ENCODE results near the gene COX20. TPM values are rescaled to one million over a fixed set of nuclear protein-coding genes. Genes with fewer than 3 reads are reported as not detected.

The COX20 gene
- total and polyA plus RNA-seq, 2 of the 13 experiments (the other 11 are each of a cell fraction or from before 2014, with no cell fraction given) = 34.4 to 95.8 TPM

DNA sequence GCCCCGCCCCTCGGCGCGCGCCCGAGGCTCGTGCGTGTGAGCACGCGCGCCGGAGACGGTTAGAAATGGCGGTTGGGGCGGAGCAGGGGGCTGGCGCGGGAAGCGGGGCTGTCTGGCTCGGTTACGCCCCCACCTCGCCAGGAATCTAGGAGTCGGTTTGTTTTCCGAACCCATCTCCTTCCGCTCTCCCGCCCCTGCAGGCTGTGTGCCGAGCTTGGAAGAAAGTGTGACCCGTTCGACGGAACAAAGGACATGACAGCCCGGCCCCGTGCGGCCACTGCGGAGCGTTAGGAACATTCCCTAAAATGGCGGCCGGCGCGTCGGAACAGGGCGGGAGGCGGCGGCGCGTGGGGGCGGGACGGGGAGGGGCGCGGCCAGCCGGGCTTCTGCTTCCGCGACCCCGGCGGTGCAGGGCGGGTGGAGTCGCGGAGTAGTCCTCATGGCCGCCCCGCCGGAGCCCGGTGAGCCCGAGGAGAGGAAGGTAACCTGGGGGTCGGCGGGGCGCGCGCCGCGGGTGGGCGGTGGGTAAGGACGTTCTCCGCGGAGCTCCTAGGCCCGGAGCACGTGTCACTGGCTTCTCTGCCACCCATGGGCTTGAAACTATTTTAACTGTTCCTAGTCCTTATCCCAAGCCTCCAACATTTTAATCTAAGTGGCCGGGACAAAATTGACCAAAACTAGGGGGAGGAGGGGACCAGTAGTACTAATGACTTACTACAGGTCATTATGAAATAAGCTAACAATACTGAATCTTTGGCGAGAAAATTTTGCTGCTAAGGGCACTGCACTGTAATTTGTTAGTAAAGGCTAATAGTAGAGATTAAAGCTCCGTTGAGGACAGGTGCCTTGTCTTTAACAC lies at the start of gene COX20 (continued):
- TF ChIP-seq KMT2B (CRISPR knock-in tag; IDR thresholded peaks at IDR 0.05) (no peak; the same call in 1 of the 2 replicates), ZNF83 (CRISPR knock-in tag; IDR thresholded peaks at IDR 0.05; ENCODE audit: borderline replicate concordance) (peak; percentile 55), ZNF30 (CRISPR knock-in tag; IDR thresholded peaks at IDR 0.05) (no peak), CREM (IDR thresholded peaks at IDR 0.05) (no peak; the same call in 1 of the 2 replicates), CREM (CRISPR knock-in tag; IDR thresholded peaks at IDR 0.05) (no peak), ZNF720 (CRISPR knock-in tag; IDR thresholded peaks at IDR 0.05) (no peak), PAWR (CRISPR knock-in tag; IDR thresholded peaks at IDR 0.05; ENCODE audit: borderline replicate concordance) (no peak), ZNF12 (CRISPR knock-in tag; IDR thresholded peaks at IDR 0.05) (no peak; the same call in 1 of the 2 replicates), HNRNPUL1 (IDR thresholded peaks at IDR 0.05; ENCODE audit: low read depth, low read length) (0 out of 2 replicates have a peak, but pooled peaks have one; percentile 19), TBX3 (IDR thresholded peaks at IDR 0.05; ENCODE audit: borderline replicate concordance) (no peak; the same call in 1 of the 2 replicates), ZNF556 (CRISPR knock-in tag; IDR thresholded peaks at IDR 0.05; ENCODE audit: borderline replicate concordance) (no peak), KDM5A (IDR thresholded peaks at IDR 0.05; ENCODE audit: borderline replicate concordance, low read length) (no peak), ISX (CRISPR knock-in tag; conservative IDR thresholded peaks at IDR 0.05) (peak; percentile 5; the same call in 1 of the 2 replicates), FOXM1 (CRISPR knock-in tag; IDR thresholded peaks at IDR 0.05) (no peak), HOXA3 (CRISPR knock-in tag; IDR thresholded peaks at IDR 0.05) (peak; percentile 95), ARNTL (CRISPR knock-in tag; IDR thresholded peaks at IDR 0.05) (no peak), NR2F2 (IDR thresholded peaks at IDR 0.05; ENCODE audit: borderline replicate concordance, low read depth) (no peak; the same call in 1 of the 2 replicates), GFI1 (CRISPR knock-in tag; IDR thresholded peaks at IDR 0.05; ENCODE audit: borderline replicate concordance) (no peak; the same call in 1 of the 2 replicates), ZNF44 (CRISPR knock-in tag; IDR thresholded peaks at IDR 0.05) (no peak), NFKB2 (CRISPR knock-in tag; IDR thresholded peaks at IDR 0.05; ENCODE audit: borderline replicate concordance) (no peak), KDM1A (CRISPR knock-in tag; IDR thresholded peaks at IDR 0.05) (no peak), RFX1 (IDR thresholded peaks at IDR 0.05) (no peak)
- TF ChIP-seq, protein P1, sequence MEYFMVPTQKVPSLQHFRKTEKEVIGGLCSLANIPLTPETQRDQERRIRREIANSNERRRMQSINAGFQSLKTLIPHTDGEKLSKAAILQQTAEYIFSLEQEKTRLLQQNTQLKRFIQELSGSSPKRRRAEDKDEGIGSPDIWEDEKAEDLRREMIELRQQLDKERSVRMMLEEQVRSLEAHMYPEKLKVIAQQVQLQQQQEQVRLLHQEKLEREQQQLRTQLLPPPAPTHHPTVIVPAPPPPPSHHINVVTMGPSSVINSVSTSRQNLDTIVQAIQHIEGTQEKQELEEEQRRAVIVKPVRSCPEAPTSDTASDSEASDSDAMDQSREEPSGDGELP (IDR thresholded peaks at IDR 0.05; ENCODE audit: borderline replicate concordance, low read depth) = no peak
- TF ChIP-seq, protein P2, sequence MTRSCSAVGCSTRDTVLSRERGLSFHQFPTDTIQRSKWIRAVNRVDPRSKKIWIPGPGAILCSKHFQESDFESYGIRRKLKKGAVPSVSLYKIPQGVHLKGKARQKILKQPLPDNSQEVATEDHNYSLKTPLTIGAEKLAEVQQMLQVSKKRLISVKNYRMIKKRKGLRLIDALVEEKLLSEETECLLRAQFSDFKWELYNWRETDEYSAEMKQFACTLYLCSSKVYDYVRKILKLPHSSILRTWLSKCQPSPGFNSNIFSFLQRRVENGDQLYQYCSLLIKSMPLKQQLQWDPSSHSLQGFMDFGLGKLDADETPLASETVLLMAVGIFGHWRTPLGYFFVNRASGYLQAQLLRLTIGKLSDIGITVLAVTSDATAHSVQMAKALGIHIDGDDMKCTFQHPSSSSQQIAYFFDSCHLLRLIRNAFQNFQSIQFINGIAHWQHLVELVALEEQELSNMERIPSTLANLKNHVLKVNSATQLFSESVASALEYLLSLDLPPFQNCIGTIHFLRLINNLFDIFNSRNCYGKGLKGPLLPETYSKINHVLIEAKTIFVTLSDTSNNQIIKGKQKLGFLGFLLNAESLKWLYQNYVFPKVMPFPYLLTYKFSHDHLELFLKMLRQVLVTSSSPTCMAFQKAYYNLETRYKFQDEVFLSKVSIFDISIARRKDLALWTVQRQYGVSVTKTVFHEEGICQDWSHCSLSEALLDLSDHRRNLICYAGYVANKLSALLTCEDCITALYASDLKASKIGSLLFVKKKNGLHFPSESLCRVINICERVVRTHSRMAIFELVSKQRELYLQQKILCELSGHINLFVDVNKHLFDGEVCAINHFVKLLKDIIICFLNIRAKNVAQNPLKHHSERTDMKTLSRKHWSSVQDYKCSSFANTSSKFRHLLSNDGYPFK (CRISPR knock-in tag; IDR thresholded peaks at IDR 0.05; ENCODE audit: borderline replicate concordance) = peak; percentile 91; the same call in 1 of the 2 replicates
- TF ChIP-seq, protein P3, sequence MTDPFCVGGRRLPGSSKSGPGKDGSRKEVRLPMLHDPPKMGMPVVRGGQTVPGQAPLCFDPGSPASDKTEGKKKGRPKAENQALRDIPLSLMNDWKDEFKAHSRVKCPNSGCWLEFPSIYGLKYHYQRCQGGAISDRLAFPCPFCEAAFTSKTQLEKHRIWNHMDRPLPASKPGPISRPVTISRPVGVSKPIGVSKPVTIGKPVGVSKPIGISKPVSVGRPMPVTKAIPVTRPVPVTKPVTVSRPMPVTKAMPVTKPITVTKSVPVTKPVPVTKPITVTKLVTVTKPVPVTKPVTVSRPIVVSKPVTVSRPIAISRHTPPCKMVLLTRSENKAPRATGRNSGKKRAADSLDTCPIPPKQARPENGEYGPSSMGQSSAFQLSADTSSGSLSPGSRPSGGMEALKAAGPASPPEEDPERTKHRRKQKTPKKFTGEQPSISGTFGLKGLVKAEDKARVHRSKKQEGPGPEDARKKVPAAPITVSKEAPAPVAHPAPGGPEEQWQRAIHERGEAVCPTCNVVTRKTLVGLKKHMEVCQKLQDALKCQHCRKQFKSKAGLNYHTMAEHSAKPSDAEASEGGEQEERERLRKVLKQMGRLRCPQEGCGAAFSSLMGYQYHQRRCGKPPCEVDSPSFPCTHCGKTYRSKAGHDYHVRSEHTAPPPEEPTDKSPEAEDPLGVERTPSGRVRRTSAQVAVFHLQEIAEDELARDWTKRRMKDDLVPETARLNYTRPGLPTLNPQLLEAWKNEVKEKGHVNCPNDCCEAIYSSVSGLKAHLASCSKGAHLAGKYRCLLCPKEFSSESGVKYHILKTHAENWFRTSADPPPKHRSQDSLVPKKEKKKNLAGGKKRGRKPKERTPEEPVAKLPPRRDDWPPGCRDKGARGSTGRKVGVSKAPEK (CRISPR knock-in tag; IDR thresholded peaks at IDR 0.05; ENCODE audit: borderline replicate concordance) = no peak

All from HepG2 (cell line).